ENCODE data around the gene FNBP1.

GRCh38 chr9:129874261-129875101, 168.5 kb downstream of the FNBP1 start:
- TF ChIP-seq EZH2 (IDR thresholded peaks at IDR 0.05; ENCODE audit: borderline replicate concordance, insufficient read depth, low read depth, low read length, poor library complexity, severe bottlenecking) (no peak), CTCF (IDR thresholded peaks at IDR 0.05) (no peak)

Data from B cell (primary cell).